Panc1 (cell line): ENCODE measurements around the gene MFAP4. TPM values are rescaled to one million over a fixed set of nuclear protein-coding genes. Genes with fewer than 3 reads are reported as not detected.
A peak's percentile ranks its signal among the peaks of the same experiment; 100 is the strongest.

Source experiments
- ATAC-seq: fragments of 200-7000 bp; cut with Tn5 transposase; 2 replicates; pipeline ENCODE4 v1.9.1; 2020; ENCODE audit warnings: mild to moderate bottlenecking, moderate library complexity
- BruUV-seq: library from RNA; stranded (reverse); fragments of 400-500 nt; replicated peaks from 2 replicates; lab custom pipeline; 2021; lab: Mats Ljungman, UMichigan
- CTCF ChIA-PET: fragments of 300-600 bp; sonication (Branson Sonifier 250); formaldehyde crosslinking; loops from one replicate; lab custom pipeline; 2022; ENCODE audit warnings: antibody characterized with exemption; lab: Charles Lee
- POLR2A ChIA-PET: fragments of 300-600 bp; sonication (Branson Sonifier 250); formaldehyde crosslinking; loops from one replicate; lab custom pipeline; 2022; ENCODE audit warnings: antibody characterized with exemption; lab: Charles Lee
- DNase-seq: peaks from one replicate; pipeline ENCODE4 v3.0.0-alpha.2; 2010; ENCODE audit warnings: low read depth, low spot score
- H3K27ac ChIP-seq: 2 replicates; pipeline ENCODE4 v1.5.1; 2011; ENCODE audit warnings: mild to moderate bottlenecking, low read length, inconsistent platforms
- H3K27me3 ChIP-seq: fragments of 200-500 bp; sonication (Bioruptor generic); 2 replicates; pipeline ENCODE4 v1.6.0; 2014; ENCODE audit warnings: low read length, inconsistent platforms; ENCODE audit not compliant: control insufficient read depth, insufficient read depth
- H3K36me3 ChIP-seq: fragments of 200-500 bp; sonication (Bioruptor generic); 2 replicates; pipeline ENCODE4 v1.5.1; 2014; ENCODE audit warnings: inconsistent platforms, mild to moderate bottlenecking, low read length, moderate library complexity; ENCODE audit not compliant: control insufficient read depth, insufficient read depth
- H3K4me1 ChIP-seq: 2 replicates; pipeline ENCODE4 v1.5.1; 2011; ENCODE audit warnings: inconsistent platforms, mild to moderate bottlenecking, low read length, moderate library complexity; ENCODE audit not compliant: control insufficient read depth, insufficient read depth
- H3K4me3 ChIP-seq, 2 experiments: 2 replicates each; pipeline ENCODE4 v1.5.1; 2011 to 2012; ENCODE audit warnings: low read depth in 2 of 2, low read length in 2 of 2, mild to moderate bottlenecking in 2 of 2, inconsistent platforms in 1 of 2, moderate library complexity in 1 of 2
- H3K9me3 ChIP-seq: fragments of 200-500 bp; sonication (Bioruptor generic); 2 replicates; pipeline ENCODE4 v1.5.1; 2014; ENCODE audit warnings: low read depth, mild to moderate bottlenecking, inconsistent platforms, low read length, moderate library complexity; ENCODE audit not compliant: control insufficient read depth, insufficient read depth
- POLR2AphosphoS5 ChIP-seq: IDR thresholded peaks from 2 replicates; pipeline ENCODE4 v1.6.1; 2012; ENCODE audit warnings: mild to moderate bottlenecking, low read depth, low read length, moderate library complexity
- SIN3A ChIP-seq: IDR thresholded peaks from 2 replicates; pipeline ENCODE4 v1.6.1; 2012; ENCODE audit warnings: low read depth, mild to moderate bottlenecking, low read length, moderate library complexity, borderline replicate concordance; ENCODE audit not compliant: insufficient read depth
- TCF7L2 ChIP-seq: IDR thresholded peaks from 2 replicates; pipeline ENCODE4 v1.6.1; 2011; ENCODE audit warnings: mild to moderate bottlenecking, low read depth, low read length, inconsistent platforms
- in situ Hi-C: cut with HindIII; loops from 2 replicates; pipeline ENCODE4 v1.10.0; 2016; ENCODE audit warnings: low sequenced_read_pairs, low pct_unique_long_range_greater_than_20kb
- intact Hi-C: fragments of 100-400 bp; cut with micrococcal nuclease; formaldehyde crosslinking; loops from one replicate; pipeline ENCODE4 v1.10.0; 2022; ENCODE audit not compliant: unreplicated experiment
- total RNA-seq: library from RNA; stranded (reverse); gene quantifications from one replicate; pipeline ENCODE4 v1.2.1, GENCODE V29; 2021; ENCODE audit not compliant: unreplicated experiment
- TF ChIP-seq, protein P1 (sequence below), 2 experiments: IDR thresholded peaks; 2 replicates each; pipeline ENCODE4 v1.6.1; 2011 to 2012; ENCODE audit warnings: low read depth in 2 of 2, control low read depth in 1 of 2, low read length in 1 of 2, mild to moderate bottlenecking in 1 of 2, moderate library complexity in 1 of 2; ENCODE audit not compliant: insufficient read depth in 1 of 2
- TF ChIP-seq, protein P2 (sequence below): fragments of 450-650 bp; IDR thresholded peaks from 2 replicates; pipeline ENCODE4 v1.5.1; 2017; ENCODE audit warnings: mild to moderate bottlenecking

MFAP4 gene
- total RNA-seq, 1 experiment from 2014 or later: 0.92 TPM

DNA sequence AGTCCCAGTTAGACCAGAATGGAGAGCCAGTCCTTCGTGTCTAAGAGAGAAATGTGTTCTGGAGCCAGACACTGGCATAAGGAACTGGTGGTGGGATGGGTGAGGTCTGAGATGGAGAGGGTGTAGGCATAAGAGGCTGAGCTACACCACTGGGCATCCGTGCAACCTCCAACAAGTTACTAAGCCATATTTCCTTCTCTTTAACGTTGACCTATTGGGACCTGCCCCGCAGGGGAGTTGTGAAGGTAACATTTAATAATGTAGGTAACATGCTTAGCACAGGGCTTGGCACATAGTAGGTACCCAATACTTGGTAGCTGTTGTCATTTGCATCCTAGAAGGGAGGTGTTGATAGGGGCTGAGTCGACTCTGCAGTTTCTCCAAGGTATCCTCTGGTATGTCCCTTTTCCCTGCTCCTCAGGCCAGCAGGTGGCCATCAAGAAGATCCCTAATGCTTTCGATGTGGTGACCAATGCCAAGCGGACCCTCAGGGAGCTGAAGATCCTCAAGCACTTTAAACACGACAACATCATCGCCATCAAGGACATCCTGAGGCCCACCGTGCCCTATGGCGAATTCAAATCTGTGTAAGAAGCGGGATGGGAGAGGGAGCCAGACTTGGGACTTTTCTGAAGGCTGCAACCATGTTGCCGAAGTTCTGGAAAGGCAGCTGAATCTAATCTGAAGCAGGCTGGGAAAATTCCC lies 7.5 kb downstream of the MFAP4 start:
- BruUV-seq: TSS peak; percentile 74
- Histone ChIP-seq H3K36me3 (peaks cover 6% of the 10 kb centered on the region), H3K4me1 (no peaks in the 10 kb centered on the region; the same call in 1 of the 2 replicates), H3K9me3 (no peaks in the 10 kb centered on the region), H3K27ac (peak overlapping the region; percentile 82), H3K27me3 (no peaks in the 10 kb centered on the region), H3K4me3 (peak overlapping the region; percentile 78 to 83)
- CTCF ChIA-PET: no interaction called here
- no peak for DNase-seq
- in situ Hi-C loops (no loop called here), intact Hi-C loops (loop anchor here (5.0 kb wide), 1 partner anchor 68 kb away; no protein-coding TSS in a partner anchor)
- no peak for ATAC-seq
- POLR2A ChIA-PET: no interaction called here
- no peak for TF ChIP-seq POLR2AphosphoS5

DNA sequence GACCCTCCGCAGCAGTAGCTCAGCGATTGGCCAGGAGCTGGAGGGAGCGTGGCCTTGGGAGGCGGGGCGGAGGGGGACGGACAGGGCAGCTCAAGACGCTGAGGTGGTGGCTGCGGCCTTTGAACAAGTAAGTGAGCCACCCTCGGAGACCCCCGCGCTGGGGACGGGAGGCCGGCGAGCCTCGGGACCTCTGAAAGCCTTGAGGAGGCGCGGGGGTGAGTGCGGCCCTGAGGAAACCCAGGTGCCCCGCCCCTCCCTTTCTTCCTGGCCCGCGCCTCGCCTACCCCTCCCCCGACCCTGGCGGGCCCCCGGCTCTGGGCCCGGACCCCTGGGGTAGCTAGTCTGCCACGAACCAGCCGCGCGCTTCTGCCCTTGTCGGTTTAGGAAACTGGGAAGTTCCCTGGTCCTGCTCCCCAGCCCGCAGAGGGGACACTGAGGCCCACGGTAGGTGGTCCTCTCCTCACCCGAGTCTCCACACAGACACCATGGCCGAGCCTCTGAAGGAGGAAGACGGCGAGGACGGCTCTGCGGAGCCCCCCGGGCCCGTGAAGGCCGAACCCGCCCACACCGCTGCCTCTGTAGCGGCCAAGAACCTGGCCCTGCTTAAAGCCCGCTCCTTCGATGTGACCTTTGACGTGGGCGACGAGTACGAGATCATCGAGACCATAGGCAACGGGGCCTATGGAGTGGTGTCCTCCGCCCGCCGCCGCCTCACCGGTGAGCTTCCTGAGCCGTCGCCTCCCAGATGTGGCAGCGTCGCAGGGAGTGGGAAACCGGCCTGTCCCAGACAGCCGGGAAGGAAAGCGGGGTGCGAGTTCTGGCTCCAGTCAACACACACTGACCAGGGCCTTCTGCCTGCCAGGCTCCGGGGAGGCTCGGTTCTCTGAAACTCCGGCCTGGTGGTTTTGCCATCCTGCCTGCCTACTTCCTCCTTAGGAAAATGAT lies 8.3 kb downstream of the MFAP4 start, which contains the start of gene MAPK7:
Gene MAPK7, plus strand, starts transcription at position 83 of the 945 bp plus-strand sequence. Its CDS starts 403 bp downstream, at position 486.
- H3K27ac ChIP-seq: peak within 1 kb of the TSS; percentile 93
- H3K4me3 ChIP-seq: peak within 1 kb of the TSS; percentile 78 to 83
- ChIA-PET POLR2A (interaction anchor here (0.6 to 1.2 kb wide), 3 partner anchors 17 to 18 kb away, joined by 3 to 6 read pairs (median 3); no protein-coding TSS in a partner anchor), CTCF (interaction anchor here (1.2 kb wide), 1 partner anchor 16 kb away, joined by 6 read pairs; the partner anchor contains the start of gene B9D1)
- no TSS peak for BruUV-seq
- in situ Hi-C loops (no loop called here), intact Hi-C loops (loop anchor here (5.0 kb wide), 1 partner anchor 69 kb away; no protein-coding TSS in a partner anchor)
- ATAC-seq (peak; percentile 20), DNase-seq (no peak)
- H3K9me3 ChIP-seq: no peaks in the 10 kb centered on the region
- H3K36me3 ChIP-seq: peaks cover 6% of the 10 kb centered on the region
- H3K4me1 ChIP-seq: no peaks in the 10 kb centered on the region; the same call in 1 of the 2 replicates
- TF ChIP-seq, protein P1, sequence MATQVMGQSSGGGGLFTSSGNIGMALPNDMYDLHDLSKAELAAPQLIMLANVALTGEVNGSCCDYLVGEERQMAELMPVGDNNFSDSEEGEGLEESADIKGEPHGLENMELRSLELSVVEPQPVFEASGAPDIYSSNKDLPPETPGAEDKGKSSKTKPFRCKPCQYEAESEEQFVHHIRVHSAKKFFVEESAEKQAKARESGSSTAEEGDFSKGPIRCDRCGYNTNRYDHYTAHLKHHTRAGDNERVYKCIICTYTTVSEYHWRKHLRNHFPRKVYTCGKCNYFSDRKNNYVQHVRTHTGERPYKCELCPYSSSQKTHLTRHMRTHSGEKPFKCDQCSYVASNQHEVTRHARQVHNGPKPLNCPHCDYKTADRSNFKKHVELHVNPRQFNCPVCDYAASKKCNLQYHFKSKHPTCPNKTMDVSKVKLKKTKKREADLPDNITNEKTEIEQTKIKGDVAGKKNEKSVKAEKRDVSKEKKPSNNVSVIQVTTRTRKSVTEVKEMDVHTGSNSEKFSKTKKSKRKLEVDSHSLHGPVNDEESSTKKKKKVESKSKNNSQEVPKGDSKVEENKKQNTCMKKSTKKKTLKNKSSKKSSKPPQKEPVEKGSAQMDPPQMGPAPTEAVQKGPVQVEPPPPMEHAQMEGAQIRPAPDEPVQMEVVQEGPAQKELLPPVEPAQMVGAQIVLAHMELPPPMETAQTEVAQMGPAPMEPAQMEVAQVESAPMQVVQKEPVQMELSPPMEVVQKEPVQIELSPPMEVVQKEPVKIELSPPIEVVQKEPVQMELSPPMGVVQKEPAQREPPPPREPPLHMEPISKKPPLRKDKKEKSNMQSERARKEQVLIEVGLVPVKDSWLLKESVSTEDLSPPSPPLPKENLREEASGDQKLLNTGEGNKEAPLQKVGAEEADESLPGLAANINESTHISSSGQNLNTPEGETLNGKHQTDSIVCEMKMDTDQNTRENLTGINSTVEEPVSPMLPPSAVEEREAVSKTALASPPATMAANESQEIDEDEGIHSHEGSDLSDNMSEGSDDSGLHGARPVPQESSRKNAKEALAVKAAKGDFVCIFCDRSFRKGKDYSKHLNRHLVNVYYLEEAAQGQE (IDR thresholded peaks at IDR 0.05; ENCODE audit: insufficient read depth in 1 of 2, low read depth in 2 of 2, low read length in 1 of 2): no peak
- no peak for TF ChIP-seq POLR2AphosphoS5
- TF ChIP-seq, protein P2, sequence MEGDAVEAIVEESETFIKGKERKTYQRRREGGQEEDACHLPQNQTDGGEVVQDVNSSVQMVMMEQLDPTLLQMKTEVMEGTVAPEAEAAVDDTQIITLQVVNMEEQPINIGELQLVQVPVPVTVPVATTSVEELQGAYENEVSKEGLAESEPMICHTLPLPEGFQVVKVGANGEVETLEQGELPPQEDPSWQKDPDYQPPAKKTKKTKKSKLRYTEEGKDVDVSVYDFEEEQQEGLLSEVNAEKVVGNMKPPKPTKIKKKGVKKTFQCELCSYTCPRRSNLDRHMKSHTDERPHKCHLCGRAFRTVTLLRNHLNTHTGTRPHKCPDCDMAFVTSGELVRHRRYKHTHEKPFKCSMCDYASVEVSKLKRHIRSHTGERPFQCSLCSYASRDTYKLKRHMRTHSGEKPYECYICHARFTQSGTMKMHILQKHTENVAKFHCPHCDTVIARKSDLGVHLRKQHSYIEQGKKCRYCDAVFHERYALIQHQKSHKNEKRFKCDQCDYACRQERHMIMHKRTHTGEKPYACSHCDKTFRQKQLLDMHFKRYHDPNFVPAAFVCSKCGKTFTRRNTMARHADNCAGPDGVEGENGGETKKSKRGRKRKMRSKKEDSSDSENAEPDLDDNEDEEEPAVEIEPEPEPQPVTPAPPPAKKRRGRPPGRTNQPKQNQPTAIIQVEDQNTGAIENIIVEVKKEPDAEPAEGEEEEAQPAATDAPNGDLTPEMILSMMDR: no peak
- TF ChIP-seq TCF7L2: no peak
- TF ChIP-seq SIN3A: no peak
- H3K27me3 ChIP-seq: no peaks in the 10 kb centered on the region
